ES-I3 (cell line): Measurements from ENCODE around the gene PCMT1.

Source experiments
- H3K36me3 ChIP-seq: 2 replicates; pipeline ENCODE4 v1.6.1; 2013; ENCODE audit warnings: mild to moderate bottlenecking, low read length, control low read depth, moderate library complexity; ENCODE audit not compliant: insufficient read depth
- H3K4me1 ChIP-seq: 2 replicates; pipeline ENCODE4 v1.6.1; 2013; ENCODE audit warnings: mild to moderate bottlenecking, control low read depth, low read length; ENCODE audit not compliant: insufficient read depth
- H3K9ac ChIP-seq: 2 replicates; pipeline ENCODE4 v1.6.1; 2013; ENCODE audit warnings: low read depth, mild to moderate bottlenecking, low read length, moderate library complexity
- H3K9me3 ChIP-seq: 2 replicates; pipeline ENCODE4 v1.6.1; 2013; ENCODE audit warnings: mild to moderate bottlenecking, low read length, moderate library complexity; ENCODE audit not compliant: control insufficient read depth, insufficient read depth

Gene PCMT1

GRCh38 chr6:149756261-149756636, 6.7 kb downstream of the PCMT1 start:
- Histone ChIP-seq H3K36me3 (no peaks in the 10 kb centered on the region), H3K9me3 (no peaks in the 10 kb centered on the region), H3K4me1 (no peaks in the 10 kb centered on the region; the same call in 1 of the 2 replicates), H3K9ac (no peak overlapping the region)

- H3K9me3 ChIP-seq, result peaks cover 7% of the 10 kb centered on the region; the same call in 1 of the 2 replicates
- no peaks in the 10 kb centered on the region for H3K4me1 ChIP-seq
- H3K36me3 ChIP-seq, result no peaks in the 10 kb centered on the region
- H3K9ac ChIP-seq, result no peak overlapping the region
Measured at GRCh38 chr6:149761438-149761837, 11.9 kb downstream of the PCMT1 start.

GRCh38 chr6:149763866-149764265, 14.3 kb downstream of the PCMT1 start:
- Histone ChIP-seq H3K36me3 (peaks cover 5% of the 10 kb centered on the region; the same call in 1 of the 2 replicates), H3K9ac (no peak overlapping the region), H3K9me3 (peaks cover 7% of the 10 kb centered on the region; the same call in 1 of the 2 replicates), H3K4me1 (no peaks in the 10 kb centered on the region)

- Histone ChIP-seq H3K4me1 (no peaks in the 10 kb centered on the region), H3K9me3 (peaks cover 7% of the 10 kb centered on the region; the same call in 1 of the 2 replicates), H3K9ac (no peak overlapping the region), H3K36me3 (peaks cover 9% of the 10 kb centered on the region; the same call in 1 of the 2 replicates)
Measured at GRCh38 chr6:149766156-149766769, 16.7 kb downstream of the PCMT1 start.

GRCh38 chr6:149769676-149770075, 20.1 kb downstream of the PCMT1 start:
- Histone ChIP-seq H3K9me3 (peaks cover 3% of the 10 kb centered on the region; the same call in 1 of the 2 replicates), H3K9ac (no peak overlapping the region), H3K36me3 (peaks cover 18% of the 10 kb centered on the region), H3K4me1 (no peaks in the 10 kb centered on the region)

- H3K36me3 ChIP-seq, result peaks cover 21% of the 10 kb centered on the region
- H3K9ac ChIP-seq, result no peak overlapping the region
- no peaks in the 10 kb centered on the region for H3K4me1 ChIP-seq
- no peaks in the 10 kb centered on the region for H3K9me3 ChIP-seq
Measured at GRCh38 chr6:149771185-149771584, 21.6 kb downstream of the PCMT1 start.

GRCh38 chr6:149771925-149772324, 22.4 kb downstream of the PCMT1 start:
- no peaks in the 10 kb centered on the region for H3K9me3 ChIP-seq
- no peaks in the 10 kb centered on the region for H3K4me1 ChIP-seq
- no peak overlapping the region for H3K9ac ChIP-seq
- peaks cover 20% of the 10 kb centered on the region for H3K36me3 ChIP-seq

- Histone ChIP-seq H3K36me3 (peaks cover 9% of the 10 kb centered on the region), H3K4me1 (no peaks in the 10 kb centered on the region), H3K9me3 (no peaks in the 10 kb centered on the region), H3K9ac (no peak overlapping the region)
Measured at GRCh38 chr6:149777624-149778023, 28.1 kb downstream of the PCMT1 start.

GRCh38 chr6:149779644-149779963, 30.1 kb downstream of the PCMT1 start:
- H3K36me3 ChIP-seq, result peaks cover 10% of the 10 kb centered on the region
- H3K9ac ChIP-seq, result no peak overlapping the region
- H3K9me3 ChIP-seq, result no peaks in the 10 kb centered on the region; the same call in 1 of the 2 replicates
- no peaks in the 10 kb centered on the region for H3K4me1 ChIP-seq

GRCh38 chr6:149781715-149782114, 32.2 kb downstream of the PCMT1 start:
- H3K36me3 ChIP-seq, result peaks cover 7% of the 10 kb centered on the region
- no peaks in the 10 kb centered on the region; the same call in 1 of the 2 replicates for H3K9me3 ChIP-seq
- H3K4me1 ChIP-seq, result no peaks in the 10 kb centered on the region
- H3K9ac ChIP-seq, result no peak overlapping the region

- H3K9me3 ChIP-seq, result no peaks in the 10 kb centered on the region; the same call in 1 of the 2 replicates
- peaks cover 7% of the 10 kb centered on the region for H3K36me3 ChIP-seq
- no peaks in the 10 kb centered on the region for H3K4me1 ChIP-seq
- no peak overlapping the region for H3K9ac ChIP-seq
Measured at GRCh38 chr6:149782337-149782736, 32.8 kb downstream of the PCMT1 start.

- Histone ChIP-seq H3K36me3 (peaks cover 7% of the 10 kb centered on the region), H3K4me1 (no peaks in the 10 kb centered on the region), H3K9me3 (no peaks in the 10 kb centered on the region; the same call in 1 of the 2 replicates), H3K9ac (no peak overlapping the region)
Measured at GRCh38 chr6:149783551-149783950, 34.0 kb downstream of the PCMT1 start.

- no peak overlapping the region for H3K9ac ChIP-seq
- H3K4me1 ChIP-seq, result no peaks in the 10 kb centered on the region
- no peaks in the 10 kb centered on the region for H3K9me3 ChIP-seq
- peaks cover 5% of the 10 kb centered on the region; the same call in 1 of the 2 replicates for H3K36me3 ChIP-seq
Measured at GRCh38 chr6:149806127-149806526, 56.6 kb downstream of the PCMT1 start.

GRCh38 chr6:149809798-149810197, 60.3 kb downstream of the PCMT1 start:
- Histone ChIP-seq H3K36me3 (peaks cover 3% of the 10 kb centered on the region; the same call in 1 of the 2 replicates), H3K9me3 (no peaks in the 10 kb centered on the region), H3K4me1 (no peaks in the 10 kb centered on the region), H3K9ac (no peak overlapping the region)

- Histone ChIP-seq H3K4me1 (no peaks in the 10 kb centered on the region), H3K36me3 (peaks cover 3% of the 10 kb centered on the region; the same call in 1 of the 2 replicates), H3K9me3 (no peaks in the 10 kb centered on the region), H3K9ac (no peak overlapping the region)
Measured at GRCh38 chr6:149813351-149813750, 63.8 kb downstream of the PCMT1 start.
